Stimulated activated CD8-positive, alpha-beta memory T cell treated with anti-CD3 and anti-CD28 coated beads, Interleukin-15, amount 100 ng/mL, for 1 hour (primary cell): ENCODE results near the gene CPSF4.
"Not testable (repeated sequence)": the region's sequence is repeated elsewhere in the genome, so short reads cannot be mapped to it uniquely, and the experiment has no call there.

Experiments used
- DNase-seq: peaks from one replicate; pipeline ENCODE4 v3.0.0-alpha.2; 2020; ENCODE audit warnings: low read depth

CPSF4 gene

DNA sequence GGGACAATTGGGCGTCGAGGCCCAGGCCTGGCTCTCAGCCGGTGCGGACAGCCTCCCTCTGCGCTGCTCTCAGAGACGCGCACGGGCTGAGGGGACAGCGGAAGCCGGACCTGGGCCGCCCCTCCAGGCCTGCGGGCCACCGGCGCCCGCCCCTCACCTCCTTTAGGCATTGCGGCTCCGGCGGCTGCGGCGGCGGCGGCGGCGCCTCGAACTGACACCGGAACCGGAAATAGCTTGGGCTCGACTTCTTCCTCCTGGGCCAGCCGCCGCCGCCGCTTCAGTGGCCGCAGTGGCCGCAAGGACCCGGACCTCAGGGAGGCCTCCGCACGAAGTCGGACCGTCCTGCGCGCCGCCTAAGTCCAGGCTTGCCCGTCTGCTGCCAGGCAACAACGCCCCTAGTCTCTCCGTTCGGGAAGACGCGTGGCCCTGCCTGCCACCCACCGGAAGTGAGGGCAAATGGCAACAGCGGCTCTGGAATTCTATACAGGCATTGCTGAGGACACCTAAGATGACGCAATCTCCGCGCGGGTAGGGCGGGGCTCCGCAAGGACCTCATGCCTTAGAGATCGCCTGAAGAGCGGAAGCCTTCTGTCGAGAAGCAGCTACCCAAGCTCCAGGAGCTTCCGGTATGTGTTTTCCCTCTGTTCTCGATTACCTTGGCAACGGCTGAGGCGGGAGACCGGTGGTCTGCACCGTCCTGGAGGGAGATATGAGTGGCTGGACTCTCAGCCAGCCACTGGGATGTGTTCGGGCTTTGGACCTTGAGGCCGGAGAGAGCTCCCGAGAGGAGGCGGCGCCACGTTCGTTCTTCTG is 30.2 kb upstream of the CPSF4 start, which contains the start of the genes BUD31 and PDAP1:
TSS of gene BUD31 (plus strand) at position 591 of the 813 bp plus-strand sequence. CDS start 2,124 bp downstream, outside the sequence.
TSS of gene PDAP1 (minus strand) at position 219 of the 813 bp plus-strand sequence. CDS start at position 170, 49 bp downstream.
- peak; percentile 94 for DNase-seq

DNA sequence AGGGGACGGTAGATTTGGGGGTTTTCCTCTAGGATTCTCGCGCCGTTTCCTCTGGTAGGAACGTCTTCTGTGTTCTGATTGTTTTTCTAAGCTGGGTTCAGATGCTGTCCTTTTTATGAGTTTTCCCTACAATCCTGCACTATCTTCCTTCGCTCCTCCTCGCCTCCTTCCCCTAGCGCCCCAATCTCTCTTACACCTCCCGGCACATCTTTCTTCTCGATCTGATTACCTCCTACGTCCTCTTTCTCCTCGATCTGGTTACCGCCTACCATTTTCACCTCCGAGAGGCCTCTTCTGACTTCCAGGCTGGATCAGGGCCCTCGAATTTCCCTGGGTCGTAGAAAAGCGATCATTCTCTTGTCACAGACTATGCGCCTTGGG is 29.6 kb upstream of the CPSF4 start:
- DNase-seq: no peak

DNA sequence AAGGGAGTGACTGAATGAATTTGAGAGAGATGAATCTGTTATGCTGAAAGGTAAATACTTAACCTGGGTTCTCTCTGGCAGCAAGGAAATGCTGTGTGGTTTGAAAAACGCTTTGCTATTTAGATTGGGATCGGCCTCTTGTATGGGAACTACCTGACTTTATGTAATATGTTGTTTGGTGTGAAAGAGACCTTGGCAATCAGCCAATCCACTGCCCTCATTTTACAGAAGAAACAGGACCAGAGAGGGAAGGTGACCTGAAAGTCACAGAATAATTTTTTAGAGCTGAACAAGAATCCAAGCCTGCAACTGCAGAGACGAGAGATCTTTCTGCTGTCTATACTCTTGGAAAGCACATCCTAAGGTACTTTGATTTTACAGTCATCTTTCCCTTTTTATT is 28.9 kb upstream of the CPSF4 start:
- no peak for DNase-seq

DNA sequence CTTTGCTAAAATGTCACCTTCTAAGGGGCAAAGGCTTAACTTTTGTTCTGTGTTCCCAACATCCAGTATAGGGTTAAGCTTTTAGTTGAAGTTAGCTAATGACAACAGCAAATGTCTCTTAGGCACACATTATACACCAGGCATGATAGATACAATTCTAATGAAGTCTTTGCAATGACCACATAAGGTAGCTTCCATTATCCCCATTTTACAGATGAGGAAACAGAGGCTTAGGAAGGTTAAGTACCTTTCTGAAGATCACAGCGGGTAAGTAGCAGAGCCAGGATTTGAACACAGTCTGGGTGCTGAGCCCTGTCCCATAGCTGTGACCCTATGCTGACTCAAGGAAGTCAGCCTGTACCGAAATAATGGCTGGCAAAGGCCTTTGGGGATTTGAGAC is 28.1 kb upstream of the CPSF4 start:
- no peak for DNase-seq

DNA sequence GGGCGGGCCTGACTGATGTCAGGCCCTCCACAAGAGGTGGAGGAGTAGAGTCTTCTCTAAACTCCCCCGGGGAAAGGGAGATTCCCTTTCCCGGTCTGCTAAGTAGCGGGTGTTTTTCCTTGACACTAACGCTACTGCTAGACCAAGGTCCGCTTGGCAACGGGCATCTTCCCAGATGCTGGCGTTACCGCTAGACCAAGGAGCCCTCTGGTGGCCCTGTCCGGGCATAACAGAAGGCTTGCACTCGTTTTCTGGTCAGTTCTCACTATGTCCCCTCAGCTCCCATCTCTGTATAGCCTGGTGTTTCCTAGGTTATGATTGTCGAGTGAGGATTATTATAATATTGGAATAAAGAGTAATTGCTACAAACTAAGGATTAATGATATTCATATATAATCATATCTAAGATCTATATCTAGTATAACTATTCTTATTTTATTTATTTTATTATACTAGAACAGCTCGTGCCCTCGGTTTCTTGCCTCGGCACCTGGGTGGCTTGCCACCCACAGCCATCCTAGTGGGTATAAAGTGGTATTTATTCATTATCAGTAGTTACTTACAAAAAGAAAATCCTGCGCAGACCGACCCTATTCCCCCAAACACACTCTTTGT is 23.1 kb upstream of the CPSF4 start:
- not testable (repeated sequence) for DNase-seq

DNA sequence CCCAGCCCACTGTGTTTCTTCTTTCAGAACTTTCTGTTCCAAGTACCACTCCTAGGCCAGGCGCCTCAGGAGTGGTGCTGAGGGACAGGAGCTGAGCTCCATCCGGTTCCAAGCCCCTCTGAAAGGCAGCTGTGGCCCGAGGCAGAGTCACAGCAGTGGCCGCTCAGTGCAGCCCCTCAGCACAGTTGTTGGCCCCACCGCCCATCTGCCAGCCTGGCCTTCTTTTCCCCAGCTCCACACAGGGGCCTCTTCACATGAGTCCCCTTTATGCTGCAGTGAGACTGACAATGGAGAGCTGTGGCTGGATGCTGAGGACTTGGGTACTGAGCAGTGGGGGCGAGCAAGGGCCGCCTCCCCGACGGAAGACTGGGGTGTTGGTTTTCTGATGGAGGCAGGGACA is 20.5 kb upstream of the CPSF4 start:
- DNase-seq: no peak

DNA sequence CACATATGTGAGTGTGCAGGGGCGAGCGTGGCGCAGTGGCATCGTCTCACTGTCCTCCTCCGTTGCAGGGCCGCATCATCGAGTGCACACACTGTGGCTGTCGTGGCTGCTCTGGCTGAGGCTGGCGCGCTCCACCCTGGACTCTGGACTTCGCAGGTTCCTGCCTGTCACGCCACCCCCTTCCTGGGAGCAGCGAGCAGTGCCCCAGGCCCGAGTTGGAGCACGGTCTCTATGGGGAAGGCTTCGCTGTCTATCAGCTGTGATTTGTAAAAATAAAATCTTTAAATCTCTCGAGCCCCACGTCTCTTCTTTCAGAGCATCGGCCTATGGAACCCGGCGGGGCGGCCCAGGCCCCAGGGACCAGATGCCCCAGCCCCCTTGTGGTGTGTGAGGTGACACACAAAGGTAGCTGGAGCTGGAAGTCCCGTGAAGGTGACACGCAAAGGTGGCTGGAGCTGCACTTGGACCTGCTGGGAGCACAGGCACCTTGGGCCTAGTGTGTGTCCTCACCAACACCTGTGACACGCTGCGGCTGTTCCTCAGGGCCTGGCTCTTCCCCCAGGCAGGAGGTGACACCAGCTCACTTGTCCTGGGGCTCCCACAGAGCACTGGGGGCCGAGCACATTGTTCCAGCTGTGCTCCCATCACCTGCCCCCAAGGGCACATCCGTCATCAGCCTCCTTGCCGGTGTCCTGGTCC is 19.3 kb upstream of the CPSF4 start:
- no peak for DNase-seq

DNA sequence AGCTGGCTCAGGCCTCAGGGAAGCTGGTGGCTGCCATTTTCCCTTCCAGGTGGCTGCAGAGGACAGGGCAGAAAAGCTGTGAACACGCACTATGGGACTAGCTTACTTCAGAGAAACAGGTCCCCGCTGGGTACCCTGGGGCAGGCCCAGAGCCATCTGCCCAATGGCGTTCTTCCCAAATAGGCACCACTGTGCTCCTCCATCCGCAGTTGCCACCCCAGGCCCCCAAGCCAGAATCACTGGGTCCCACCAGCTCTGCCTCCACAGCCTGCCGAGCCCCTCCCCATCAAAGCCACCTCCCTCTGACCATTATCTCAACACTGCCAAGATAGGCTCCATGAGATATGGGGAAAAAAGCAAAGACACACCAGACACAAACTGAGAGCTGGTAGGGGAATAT is 18.5 kb upstream of the CPSF4 start:
- no peak for DNase-seq

DNA sequence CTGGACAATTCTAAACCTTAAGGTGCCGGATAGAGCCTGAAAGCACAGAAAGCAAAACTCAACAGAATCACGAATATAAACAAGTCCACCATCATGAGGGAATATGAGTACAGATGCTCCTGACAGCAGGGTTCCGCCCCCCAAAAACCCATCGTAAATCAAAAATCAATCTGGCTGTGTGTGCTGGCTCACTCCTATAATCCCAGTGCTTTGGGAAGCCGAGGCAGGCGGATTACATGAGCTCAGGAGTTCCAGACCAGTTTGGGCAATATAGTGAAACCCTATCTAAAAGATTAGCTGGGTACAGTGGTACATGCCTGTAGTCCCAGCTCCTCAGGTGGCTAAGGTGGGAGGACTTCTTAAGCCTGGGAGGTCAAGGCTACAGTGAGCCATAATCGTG is 17.8 kb upstream of the CPSF4 start:
- DNase-seq: no peak

DNA sequence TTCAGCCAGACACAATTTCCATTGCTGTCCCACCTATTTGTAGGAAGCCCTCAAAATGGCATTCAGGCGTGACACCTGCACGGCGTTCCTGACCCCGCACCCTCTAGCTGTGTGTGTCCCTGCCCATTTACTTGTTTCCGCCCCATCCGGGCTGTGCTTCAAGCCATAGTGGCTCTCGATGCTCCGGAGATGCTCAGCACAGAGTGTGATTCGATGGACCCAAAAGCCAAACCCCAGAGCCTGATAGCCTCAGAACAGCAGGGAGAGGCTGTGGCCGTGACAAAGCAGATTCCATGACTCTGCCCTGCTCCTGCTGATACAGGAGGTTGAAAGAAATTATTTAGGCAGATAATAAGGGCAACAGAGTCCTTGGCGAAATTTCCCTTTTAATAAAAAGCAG is 16.6 kb upstream of the CPSF4 start:
- no peak for DNase-seq

DNA sequence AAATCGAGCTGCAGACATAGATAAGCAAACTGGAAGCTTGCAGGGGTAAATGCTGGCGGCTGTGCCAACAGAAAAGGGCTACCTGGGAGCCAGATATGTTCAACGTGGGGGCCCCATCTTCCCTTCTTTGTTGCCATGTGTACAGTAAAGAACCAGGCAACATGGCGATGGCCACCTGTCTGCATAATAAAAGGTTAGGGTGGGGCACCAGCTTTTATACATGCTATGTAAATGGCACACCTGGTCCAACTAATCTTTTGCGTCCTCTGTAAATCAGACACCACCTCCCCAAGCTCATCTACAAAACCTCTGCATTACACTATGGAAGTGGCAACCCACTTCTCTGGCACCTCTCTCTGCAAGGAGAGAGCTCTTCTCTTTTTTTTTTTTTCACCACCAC is 16.1 kb upstream of the CPSF4 start:
- no peak for DNase-seq

DNA sequence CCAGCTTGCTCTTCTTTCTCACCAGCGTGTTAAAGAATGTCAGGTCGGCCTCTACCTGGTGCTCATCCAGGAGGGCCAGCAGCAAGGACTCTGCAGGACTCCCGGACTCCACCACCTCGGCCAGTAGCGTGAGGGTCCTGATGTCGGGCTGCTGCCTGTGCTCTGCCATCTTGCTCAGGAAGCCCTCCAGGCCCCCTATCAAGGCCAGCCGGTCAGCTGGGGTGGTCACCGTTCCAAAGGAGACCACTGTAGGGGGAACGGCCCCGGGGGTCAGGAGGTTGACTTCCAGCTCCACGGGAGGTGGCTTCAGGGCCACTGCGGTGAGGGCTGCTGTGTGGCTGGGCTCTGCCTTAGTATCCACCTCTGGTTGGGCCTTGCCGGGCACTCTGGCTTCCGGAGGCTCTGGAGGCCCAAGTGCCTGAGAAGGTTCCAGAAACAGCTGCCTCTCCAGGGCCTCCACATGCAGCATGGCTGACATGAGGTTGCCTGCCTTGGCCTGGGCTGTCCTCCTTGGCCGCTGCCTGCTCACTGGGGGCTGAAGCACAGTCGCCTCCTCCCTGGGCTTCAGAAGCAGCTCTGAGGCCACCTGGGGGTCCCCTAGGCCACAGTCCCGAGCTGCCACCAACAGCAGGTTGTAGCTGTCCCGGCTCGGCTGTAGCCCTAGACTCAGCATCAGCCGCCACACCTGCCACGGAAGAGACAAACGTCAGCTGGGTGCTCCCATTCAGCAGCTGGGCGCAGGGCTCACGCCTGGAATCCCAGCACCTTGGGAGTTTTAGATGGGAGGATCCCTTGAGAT is 13.6 kb upstream of the CPSF4 start:
- no peak for DNase-seq

DNA sequence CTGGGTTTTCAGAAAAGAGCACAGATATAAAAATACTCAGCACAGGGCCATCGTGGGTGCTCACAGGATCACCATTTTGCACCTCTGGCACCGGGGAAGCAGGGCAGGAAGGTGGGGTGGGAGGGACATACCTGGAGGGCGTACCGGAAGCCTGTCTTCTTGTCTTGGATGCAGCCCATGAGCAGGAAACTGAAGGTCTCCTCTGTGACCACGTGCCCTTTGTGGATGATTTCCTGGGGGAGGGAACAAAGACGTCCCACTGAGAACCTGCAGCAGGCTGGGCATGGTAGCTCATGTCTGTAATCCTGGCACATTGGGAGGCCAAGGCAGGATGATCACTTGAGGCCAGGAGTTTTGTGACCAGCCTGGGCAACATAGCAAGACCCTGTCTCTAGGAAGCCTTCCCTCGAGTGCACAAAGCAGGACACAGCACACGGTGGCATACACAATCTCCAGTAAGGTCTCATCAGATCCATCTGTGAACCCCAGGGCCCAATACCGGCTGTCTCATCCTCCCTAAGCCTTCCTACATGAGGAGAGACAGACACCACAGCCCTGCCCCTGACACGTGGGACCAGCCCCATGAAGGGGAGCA is 9.7 kb upstream of the CPSF4 start:
- DNase-seq: no peak

DNA sequence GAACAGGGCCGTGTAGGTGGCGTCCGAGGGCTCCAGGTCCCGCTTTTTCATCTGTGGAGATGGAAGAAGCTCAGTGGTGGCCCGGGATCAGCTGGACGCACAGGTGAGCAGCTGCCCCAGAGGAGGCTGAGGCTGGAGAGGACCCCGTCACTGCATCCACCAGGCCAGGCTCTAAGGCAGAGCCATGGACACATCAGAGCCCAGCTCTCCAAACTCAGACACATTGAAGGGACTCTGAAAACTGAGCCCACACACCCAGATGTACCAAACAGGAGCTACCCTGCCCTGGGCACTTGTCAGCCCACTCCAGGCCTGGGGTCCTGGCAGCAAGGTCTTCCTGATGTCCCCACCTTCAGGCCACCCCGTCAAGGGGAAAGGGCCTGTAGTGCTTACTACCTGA is 9.0 kb upstream of the CPSF4 start:
- no peak for DNase-seq

DNA sequence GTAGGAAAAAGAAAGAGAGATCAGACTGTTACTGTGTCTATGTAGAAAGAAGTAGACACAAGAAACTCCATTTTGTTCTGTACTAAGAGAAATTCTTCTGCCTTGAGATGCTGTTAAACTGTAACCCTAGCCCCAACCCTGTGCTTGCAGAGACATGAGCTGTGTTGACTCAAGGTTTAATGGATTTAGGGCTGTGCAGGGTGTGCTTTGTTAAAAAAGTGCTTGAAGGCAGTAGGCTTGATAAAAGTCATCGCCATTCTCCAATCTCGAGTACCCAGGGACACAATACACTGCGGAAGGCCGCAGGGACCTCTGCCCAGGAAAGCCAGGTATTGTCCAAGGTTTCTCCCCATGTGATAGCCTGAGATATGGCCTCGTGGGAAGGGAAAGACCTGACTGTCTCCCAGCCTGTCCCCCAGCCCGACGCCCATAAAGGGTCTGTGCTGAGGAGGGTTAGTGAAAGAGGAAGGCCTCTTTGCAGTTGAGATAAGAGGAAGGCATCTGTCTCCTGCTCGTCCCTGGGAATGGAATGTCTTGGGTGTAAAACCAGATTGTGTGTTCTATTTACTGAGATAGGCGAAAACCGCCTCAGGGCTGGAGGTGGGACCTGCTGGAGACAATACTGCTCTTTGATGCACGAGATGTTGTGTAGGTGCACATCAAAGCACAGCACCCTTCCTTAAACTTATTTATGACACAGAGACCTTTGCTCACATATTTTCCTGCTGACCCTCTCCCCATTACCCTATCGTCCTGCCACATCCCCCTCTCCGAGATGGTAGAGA is 6.8 kb upstream of the CPSF4 start:
- DNase-seq: not testable (repeated sequence)

DNA sequence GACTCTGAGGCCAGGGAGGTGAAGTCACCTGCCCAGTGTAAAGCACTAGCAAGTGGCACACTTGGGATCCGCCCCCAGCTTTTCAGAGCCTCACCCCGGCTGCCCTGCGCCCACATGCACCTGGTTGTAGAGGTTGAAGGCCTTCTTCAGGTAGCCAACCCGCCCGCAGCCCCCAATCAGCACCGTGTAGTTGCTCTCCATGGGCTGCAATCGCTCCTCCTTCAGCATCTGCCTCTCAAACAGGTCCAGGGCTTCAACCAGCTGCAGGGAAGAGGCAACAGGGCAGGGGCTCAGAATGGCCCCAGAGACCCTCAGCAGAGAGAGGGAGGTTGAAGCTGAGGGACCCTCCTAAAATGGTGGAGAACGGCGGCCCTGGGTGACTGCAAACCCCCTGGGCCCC is 5.6 kb upstream of the CPSF4 start:
- DNase-seq: no peak

DNA sequence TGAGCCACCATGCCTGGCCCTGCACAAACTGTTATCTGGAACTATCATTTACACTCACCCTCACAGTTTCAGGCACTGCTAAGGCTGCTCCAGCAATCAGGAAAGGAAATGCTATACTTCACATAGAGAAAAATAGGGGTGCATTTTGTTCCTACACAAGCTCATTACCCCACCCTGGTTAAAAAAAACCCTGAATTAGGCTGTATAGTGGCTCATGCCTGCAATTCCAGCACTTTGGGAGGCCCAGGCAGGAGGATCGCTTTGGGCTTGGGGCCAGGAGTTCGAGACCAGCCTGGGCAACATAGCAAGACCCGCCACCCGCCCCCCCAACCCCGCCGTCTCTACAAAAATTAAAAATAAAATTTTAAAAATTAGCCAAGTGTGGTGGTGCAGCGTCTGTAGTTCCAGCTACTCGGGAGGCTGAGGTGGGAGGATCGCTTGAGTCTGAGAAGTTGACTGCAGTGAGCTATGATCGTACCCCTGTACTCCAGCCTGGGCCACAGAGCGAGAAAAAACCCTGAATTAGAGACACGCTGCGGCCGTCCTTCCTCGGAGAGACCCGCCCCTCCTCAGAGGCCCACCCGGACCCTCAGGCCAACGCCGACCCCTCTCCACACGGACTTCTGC is 684 bp upstream of the CPSF4 start:
- no peak for DNase-seq

DNA sequence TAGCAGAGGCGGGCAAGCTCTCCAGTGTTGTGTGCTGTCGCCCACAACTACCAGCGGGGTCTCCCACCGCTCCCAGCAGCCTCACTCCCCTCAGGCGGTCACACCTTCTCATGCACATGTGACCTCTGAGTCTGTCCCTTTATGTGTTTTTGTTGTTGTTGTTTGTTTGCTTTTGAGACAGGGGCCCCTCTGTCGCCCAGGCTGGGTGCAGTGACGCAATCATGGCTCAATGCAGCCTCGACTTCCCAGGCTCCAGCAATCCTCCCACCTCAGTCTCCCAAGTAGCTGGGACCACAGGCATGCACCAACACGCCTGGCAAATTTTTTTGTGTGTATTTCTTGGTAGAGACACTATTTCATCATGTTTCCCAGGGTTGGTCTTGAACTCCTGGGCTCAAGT is 1.5 kb downstream of the CPSF4 start:
- no peak for DNase-seq

DNA sequence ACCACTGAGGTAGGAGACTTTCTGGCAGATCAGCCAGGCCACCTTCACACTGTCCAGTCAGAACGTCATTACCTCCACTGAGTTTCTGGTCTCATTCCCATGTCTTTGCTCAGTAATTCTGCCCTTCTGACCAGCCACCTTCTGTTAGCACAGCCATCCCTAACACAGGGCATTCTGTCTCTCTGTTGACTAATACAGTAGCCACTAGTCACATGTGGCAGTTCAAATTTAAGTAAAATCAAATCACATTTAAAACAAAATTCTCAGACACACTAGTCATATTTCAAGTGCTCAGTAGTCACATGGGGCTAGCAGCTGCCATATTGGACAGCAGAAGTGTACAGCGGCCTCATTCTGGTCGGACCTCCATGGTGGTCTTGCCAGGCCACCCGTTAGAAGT is 7.4 kb downstream of the CPSF4 start:
- no peak for DNase-seq

DNA sequence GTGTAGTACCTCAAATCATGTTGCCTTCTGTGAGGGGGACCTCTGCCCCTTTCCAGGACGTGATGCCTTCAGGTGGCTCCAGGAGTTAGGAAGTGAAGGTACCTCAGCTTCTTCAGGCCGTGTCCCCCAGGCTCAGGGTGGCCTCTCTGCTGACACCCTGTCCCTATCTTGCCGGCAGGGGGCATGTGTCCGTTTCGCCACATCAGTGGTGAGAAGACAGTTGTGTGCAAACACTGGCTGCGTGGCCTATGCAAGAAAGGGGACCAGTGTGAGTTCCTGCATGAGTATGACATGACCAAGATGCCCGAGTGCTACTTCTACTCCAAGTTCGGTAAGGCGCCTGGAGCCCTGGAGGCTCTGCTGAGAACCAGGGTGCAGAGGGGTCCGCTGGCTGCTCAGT is 9.2 kb downstream of the CPSF4 start:
- no peak for DNase-seq

DNA sequence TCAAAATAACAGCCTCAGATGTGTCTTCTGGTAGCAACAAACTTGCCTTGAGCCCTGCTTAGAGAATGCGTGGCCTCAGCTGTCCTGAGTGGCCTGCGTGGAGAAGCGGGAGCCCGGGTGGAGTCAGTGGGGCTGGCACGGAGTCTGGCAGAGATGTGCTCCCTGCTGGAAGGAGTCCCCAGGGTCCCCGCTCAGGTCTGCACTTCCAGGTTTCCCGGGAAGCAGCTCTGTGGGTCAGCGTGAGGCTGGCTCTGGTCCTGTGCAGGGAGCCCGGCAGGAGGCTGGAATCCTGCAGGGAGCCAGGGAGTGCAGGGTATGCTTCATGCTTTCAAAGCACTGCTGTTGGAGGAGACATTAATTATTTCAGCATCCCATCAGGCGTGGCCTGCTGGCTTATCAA is 10.1 kb downstream of the CPSF4 start:
- no peak for DNase-seq
